Uterus (tissue), 4 donors: ENCODE results near the gene PTH1R. TPM values are rescaled to one million over a fixed set of nuclear protein-coding genes. Genes with fewer than 3 reads are reported as not detected.

ENCODE experiments used
- DNase-seq, 2 donors: peaks; one replicate each; pipeline ENCODE4 v3.0.0-alpha.2; 2019 to 2020
- H3K27ac ChIP-seq, 2 donors: fragments of 200-600 bp; sonication (generic); 1 replicate in 1 of 2; 2 replicates in 1 of 2; pipeline ENCODE4 v1.5.1; 2016 to 2018
- H3K27me3 ChIP-seq, 2 donors: fragments of 200-600 bp; sonication (generic); one replicate each; pipeline ENCODE4 v1.5.1; 2018 to 2019; ENCODE audit warnings: control low read depth in 1 of 2
- H3K36me3 ChIP-seq, 2 donors: fragments of 200-600 bp; sonication (generic); one replicate each; pipeline ENCODE4 v1.5.1; 2019; ENCODE audit warnings: control low read depth in 1 of 2
- H3K4me1 ChIP-seq, 2 donors: fragments of 200-600 bp; sonication (generic); one replicate each; pipeline ENCODE4 v1.5.1; 2018 to 2019; ENCODE audit warnings: control low read depth in 1 of 2
- H3K4me3 ChIP-seq, 2 donors: fragments of 200-600 bp; sonication (generic); 1 replicate in 1 of 2; 2 replicates in 1 of 2; pipeline ENCODE4 v1.5.1; 2018 to 2019; ENCODE audit warnings: mild to moderate bottlenecking in 1 of 2
- H3K9me3 ChIP-seq, 2 donors: fragments of 200-600 bp; sonication (generic); one replicate each; pipeline ENCODE4 v1.5.1; 2019; ENCODE audit warnings: control low read depth in 1 of 2
- CTCF ChIP-seq, 4 experiments: fragments of 200-600 bp in 2 of 4; fragments of 450-650 bp in 2 of 4; sonication (generic) in 2 of 4; IDR thresholded peaks; one replicate each; pipeline ENCODE4 v1.5.1; 2016 to 2019; ENCODE audit warnings: antibody characterized with exemption in 4 of 4, mild to moderate bottlenecking in 2 of 4, moderate library complexity in 1 of 4
- POLR2A ChIP-seq, 2 donors: fragments of 450-650 bp; IDR thresholded peaks; one replicate each; pipeline ENCODE4 v1.6.1; 2016; ENCODE audit warnings: antibody characterized with exemption in 2 of 2, mild to moderate bottlenecking in 1 of 2, moderate library complexity in 1 of 2
- intact Hi-C: fragments of 100-400 bp; cut with DNase I; formaldehyde crosslinking; loops from one replicate; pipeline ENCODE4 v1.15.1; 2023; ENCODE audit warnings: low total_unique reads
- total RNA-seq, 4 donors: library from RNA; depleted of rRNA in 3 of 4; stranded (reverse); fragments of >200 nt in 3 of 4; gene quantifications; one replicate each; pipeline versions ENCODE4 v1.1.0 to v1.2.4, GENCODE V29; 2014 to 2023
- donor health status: DM: yes; HTN: yes; CAD: no.

Gene PTH1R
- total RNA-seq, result 10 to 100 TPM in 3 of 4 donors, under 1 TPM in 1; 0.51 to 29.9 (median 18.9) TPM

GRCh38 chr3:46877406-46878125 is at the start of gene PTH1R:
TSS of gene PTH1R (plus strand) at chr3:46877721. CDS start at chr3:46883560, 5,839 bp downstream.
- H3K27me3 ChIP-seq, result no peaks in the 10 kb centered on the region
- H3K27ac ChIP-seq, result no peak within 1 kb of the TSS
- peaks cover 0 to 29% of the 10 kb centered on the region in 2 donors for H3K4me1 ChIP-seq
- no peaks in the 10 kb centered on the region for H3K36me3 ChIP-seq
- H3K4me3 ChIP-seq, result no peak within 1 kb of the TSS
- no peak for TF ChIP-seq CTCF (IDR thresholded peaks at IDR 0.05)
- no peak for TF ChIP-seq POLR2A (IDR thresholded peaks at IDR 0.05)
- H3K9me3 ChIP-seq, result no peaks in the 10 kb centered on the region
- DNase-seq, result no peak
- intact Hi-C loops, result no loop called here

- no peak overlapping the region for H3K27ac ChIP-seq
- no peaks in the 10 kb centered on the region for H3K36me3 ChIP-seq
- H3K27me3 ChIP-seq, result no peaks in the 10 kb centered on the region
- no peak for TF ChIP-seq CTCF (IDR thresholded peaks at IDR 0.05)
- no peak for TF ChIP-seq POLR2A (IDR thresholded peaks at IDR 0.05)
- H3K9me3 ChIP-seq, result no peaks in the 10 kb centered on the region
- DNase-seq, result no peak
- no peak overlapping the region for H3K4me3 ChIP-seq
- intact Hi-C loops, result no loop called here
- H3K4me1 ChIP-seq, result no peaks in the 10 kb centered on the region
Measured at GRCh38 chr3:46829699-46830208, 47.8 kb upstream of the PTH1R start.

DNA sequence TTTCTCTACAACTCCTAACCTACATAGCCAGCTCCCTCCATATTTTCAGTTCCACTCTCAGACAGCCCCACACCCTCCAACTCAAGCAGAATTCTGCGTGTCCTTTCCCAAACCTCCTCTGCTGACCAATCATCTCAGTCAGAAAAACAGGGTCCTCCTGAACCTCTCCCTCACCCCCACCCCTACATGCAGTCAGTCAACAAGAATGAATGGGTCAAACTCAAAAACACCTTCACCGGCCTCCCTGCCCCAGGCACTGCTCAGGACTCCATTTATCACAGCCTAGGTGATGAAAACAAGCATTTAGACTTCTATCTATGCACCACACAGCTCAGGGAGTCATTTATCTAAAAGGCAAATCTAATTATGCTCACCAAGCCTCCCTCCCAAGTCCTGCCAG is 46.7 kb upstream of the PTH1R start:
- Histone ChIP-seq H3K36me3 (no peaks in the 10 kb centered on the region), H3K4me1 (no peaks in the 10 kb centered on the region), H3K27ac (no peak overlapping the region), H3K27me3 (no peaks in the 10 kb centered on the region), H3K9me3 (no peaks in the 10 kb centered on the region), H3K4me3 (no peak overlapping the region)
- DNase-seq, result no peak
- TF ChIP-seq POLR2A (IDR thresholded peaks at IDR 0.05), result no peak
- TF ChIP-seq CTCF (IDR thresholded peaks at IDR 0.05), result no peak
- intact Hi-C loops, result no loop called here

DNA sequence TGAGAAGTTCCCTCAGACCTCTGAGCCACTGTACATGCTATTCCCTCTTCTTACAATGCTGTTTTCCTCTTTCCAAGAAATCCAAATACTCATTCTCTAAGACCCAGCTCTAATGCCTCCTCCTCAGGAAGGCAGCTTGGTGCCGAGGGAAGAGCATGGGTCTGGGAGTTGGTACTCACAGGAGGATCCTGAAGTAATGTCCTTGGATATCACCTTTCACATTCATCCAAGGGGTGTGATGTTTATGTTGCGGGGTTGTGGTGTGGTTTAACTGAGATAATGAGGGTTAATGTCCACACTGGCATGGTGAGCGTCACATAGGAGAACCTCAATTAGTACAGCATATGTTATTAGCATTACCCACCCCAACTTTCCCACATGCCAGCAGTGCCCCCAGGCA is 46.2 kb upstream of the PTH1R start:
- H3K9me3 ChIP-seq, result no peaks in the 10 kb centered on the region
- DNase-seq, result no peak
- no peaks in the 10 kb centered on the region for H3K4me1 ChIP-seq
- no peaks in the 10 kb centered on the region for H3K27me3 ChIP-seq
- no peak overlapping the region for H3K4me3 ChIP-seq
- intact Hi-C loops, result no loop called here
- TF ChIP-seq POLR2A (IDR thresholded peaks at IDR 0.05) (no peak), CTCF (IDR thresholded peaks at IDR 0.05) (no peak)
- H3K27ac ChIP-seq, result no peak overlapping the region
- H3K36me3 ChIP-seq, result no peaks in the 10 kb centered on the region

- intact Hi-C loops, result no loop called here
- no peak overlapping the region for H3K27ac ChIP-seq
- H3K36me3 ChIP-seq, result no peaks in the 10 kb centered on the region
- no peaks in the 10 kb centered on the region for H3K9me3 ChIP-seq
- TF ChIP-seq CTCF (IDR thresholded peaks at IDR 0.05) (no peak), POLR2A (IDR thresholded peaks at IDR 0.05) (no peak)
- H3K4me1 ChIP-seq, result no peaks in the 10 kb centered on the region
- DNase-seq, result no peak
- H3K27me3 ChIP-seq, result no peaks in the 10 kb centered on the region
- no peak overlapping the region for H3K4me3 ChIP-seq
Measured at GRCh38 chr3:46831841-46832240, 45.7 kb upstream of the PTH1R start.
